HepG2 (cell line): ENCODE results near the gene HOXA11. TPM values are rescaled to one million over a fixed set of nuclear protein-coding genes. Genes with fewer than 3 reads are reported as not detected.

Experiments
- GABPB1 ChIP-seq: IDR thresholded peaks from 2 replicates; pipeline ENCODE4 v1.6.1; 2016; ENCODE audit warnings: mild to moderate bottlenecking, missing genetic modification reagents, moderate library complexity, missing compliant biosample characterization
- HNRNPLL ChIP-seq: fragments of 200-400 bp; formaldehyde crosslinking; IDR thresholded peaks from 2 replicates; pipeline ENCODE4 v1.6.1; 2017; ENCODE audit warnings: mild to moderate bottlenecking, low read depth, low read length; ENCODE audit not compliant: poor library complexity, severe bottlenecking
- IRF2 ChIP-seq: IDR thresholded peaks from 2 replicates; pipeline ENCODE4 v1.6.1; 2018; ENCODE audit warnings: missing genetic modification reagents, missing compliant biosample characterization
- KDM5A ChIP-seq: fragments of 200-600 bp; sonication (generic); IDR thresholded peaks from 2 replicates; pipeline ENCODE4 v1.7.0; 2018; ENCODE audit warnings: antibody characterized with exemption, mild to moderate bottlenecking, low read length, borderline replicate concordance
- KMT2B ChIP-seq: IDR thresholded peaks from 2 replicates; pipeline ENCODE4 v1.6.1; 2016; ENCODE audit warnings: missing genetic modification reagents, missing compliant biosample characterization
- MEIS2 ChIP-seq: sonication (generic); formaldehyde crosslinking; IDR thresholded peaks from 2 replicates; pipeline ENCODE4 v1.9.0; 2021; ENCODE audit warnings: mild to moderate bottlenecking, missing genetic modification reagents
- MTF2 ChIP-seq: sonication (generic); formaldehyde crosslinking; IDR thresholded peaks from 2 replicates; pipeline ENCODE4 v1.5.0; 2020; ENCODE audit warnings: missing genetic modification reagents, borderline replicate concordance
- ONECUT2 ChIP-seq: sonication (generic); formaldehyde crosslinking; IDR thresholded peaks from 2 replicates; pipeline ENCODE4 v1.4.0; 2020; ENCODE audit warnings: missing genetic modification reagents
- PHF8 ChIP-seq: sonication (generic); formaldehyde crosslinking; IDR thresholded peaks from 2 replicates; pipeline ENCODE4 v1.5.0; 2020; ENCODE audit warnings: missing genetic modification reagents
- RNF2 ChIP-seq: fragments of 450-650 bp; conservative IDR thresholded peaks from 2 replicates; pipeline ENCODE4 v1.6.1; 2016; ENCODE audit warnings: low read depth
- SATB2 ChIP-seq: sonication (generic); formaldehyde crosslinking; IDR thresholded peaks from 2 replicates; pipeline ENCODE4 v1.5.0; 2020; ENCODE audit warnings: missing genetic modification reagents
- ZBTB1 ChIP-seq: sonication (generic); formaldehyde crosslinking; IDR thresholded peaks from 2 replicates; pipeline ENCODE4 v1.4.0; 2020; ENCODE audit warnings: missing genetic modification reagents, borderline replicate concordance
- ZNF501 ChIP-seq: sonication (generic); formaldehyde crosslinking; IDR thresholded peaks from 2 replicates; pipeline ENCODE4 v1.5.1; 2020; ENCODE audit warnings: mild to moderate bottlenecking, moderate library complexity, missing genetic modification reagents
- ZNF530 ChIP-seq: sonication (generic); formaldehyde crosslinking; IDR thresholded peaks from 2 replicates; pipeline ENCODE4 v1.5.0; 2020; ENCODE audit warnings: low read depth, mild to moderate bottlenecking, missing genetic modification reagents
- ZNF543 ChIP-seq: sonication (generic); formaldehyde crosslinking; IDR thresholded peaks from 2 replicates; pipeline ENCODE4 v1.4.0; 2020; ENCODE audit warnings: mild to moderate bottlenecking, missing genetic modification reagents
- ZNF556 ChIP-seq: sonication (generic); formaldehyde crosslinking; IDR thresholded peaks from 2 replicates; pipeline ENCODE4 v1.4.0; 2020; ENCODE audit warnings: mild to moderate bottlenecking, missing genetic modification reagents, borderline replicate concordance
- ZNF75D ChIP-seq: sonication (generic); formaldehyde crosslinking; IDR thresholded peaks from 2 replicates; pipeline ENCODE4 v1.8.1; 2023; ENCODE audit warnings: missing genetic modification reagents, mild to moderate bottlenecking, borderline replicate concordance
- ZNF776 ChIP-seq: sonication (generic); formaldehyde crosslinking; IDR thresholded peaks from 2 replicates; pipeline ENCODE4 v1.4.0; 2020; ENCODE audit warnings: mild to moderate bottlenecking, missing genetic modification reagents
- polyA plus RNA-seq, 8 experiments: library from polyadenylated mRNA; depleted of rRNA in 3 of 8; stranded (reverse) in 7 of 8; unstranded in 1 of 8; fragments of >200 nt; fragmentation: Illumina TruSeq in 4 of 8; extraction: Trizol in 4 of 8; gene quantifications; 2 replicates each; pipeline versions ENCODE4 v1.2.1 to v1.2.3, GENCODE V29; 2011 to 2016; ENCODE audit warnings: low read depth in 4 of 8, missing spikeins in 1 of 8, mixed read lengths in 1 of 8; ENCODE audit not compliant: insufficient read depth in 1 of 8
- total RNA-seq, 5 experiments: library from RNA; depleted of rRNA; stranded (reverse); fragments of >200 nt; fragmentation: Illumina TruSeq; extraction: Trizol; gene quantifications; 2 replicates each; pipeline ENCODE4 v1.2.3, GENCODE V29; 2016; ENCODE audit warnings: low read depth in 1 of 5
- TF ChIP-seq, protein P1 (sequence below): sonication (generic); formaldehyde crosslinking; IDR thresholded peaks from 2 replicates; pipeline ENCODE4 v1.4.0; 2020; ENCODE audit warnings: missing genetic modification reagents; ENCODE audit errors: not compliant biosample characterization
- TF ChIP-seq, protein P2 (sequence below), 2 experiments: sonication (generic) in 1 of 2; formaldehyde crosslinking in 1 of 2; IDR thresholded peaks; 2 replicates each; pipeline versions ENCODE4 v1.4.0 to v1.6.1; 2016 to 2020; ENCODE audit warnings: borderline replicate concordance in 1 of 2, low read depth in 1 of 2, mild to moderate bottlenecking in 1 of 2, missing genetic modification reagents in 1 of 2
- TF ChIP-seq, protein P3 (sequence below): sonication (generic); formaldehyde crosslinking; IDR thresholded peaks from 2 replicates; pipeline ENCODE4 v1.4.0; 2020; ENCODE audit warnings: missing genetic modification reagents

HOXA11 gene
- total and polyA plus RNA-seq, 2 of the 13 experiments (the other 11 are each of a cell fraction or from before 2014, with no cell fraction given): not detected

GRCh38 chr7:27179503-27180430 is 5.3 kb downstream of the HOXA11 start (continued):
- TF ChIP-seq RNF2 (peak; percentile 78), ZNF75D (CRISPR knock-in tag) (no peak), ONECUT2 (CRISPR knock-in tag) (0 out of 2 replicates have a peak, but pooled peaks have one; percentile 41), ZNF543 (CRISPR knock-in tag) (no peak), KMT2B (CRISPR knock-in tag) (no peak), IRF2 (no peak), KDM5A (no peak), SATB2 (CRISPR knock-in tag) (no peak), GABPB1 (CRISPR knock-in tag) (peak; percentile 37; the same call in 1 of the 2 replicates), MTF2 (CRISPR knock-in tag) (peak; percentile 87; the same call in 1 of the 2 replicates), PHF8 (peak; percentile 15; the same call in 1 of the 2 replicates), MEIS2 (CRISPR knock-in tag) (peak; percentile 49; the same call in 1 of the 2 replicates), ZNF776 (CRISPR knock-in tag) (no peak), ZNF501 (CRISPR knock-in tag) (peak; percentile 43; the same call in 1 of the 2 replicates), ZNF530 (no peak), HNRNPLL (peak; percentile 26), ZNF556 (CRISPR knock-in tag) (0 out of 2 replicates have a peak, but pooled peaks have one; percentile 35), ZBTB1 (CRISPR knock-in tag) (no peak)
- TF ChIP-seq, protein P1, sequence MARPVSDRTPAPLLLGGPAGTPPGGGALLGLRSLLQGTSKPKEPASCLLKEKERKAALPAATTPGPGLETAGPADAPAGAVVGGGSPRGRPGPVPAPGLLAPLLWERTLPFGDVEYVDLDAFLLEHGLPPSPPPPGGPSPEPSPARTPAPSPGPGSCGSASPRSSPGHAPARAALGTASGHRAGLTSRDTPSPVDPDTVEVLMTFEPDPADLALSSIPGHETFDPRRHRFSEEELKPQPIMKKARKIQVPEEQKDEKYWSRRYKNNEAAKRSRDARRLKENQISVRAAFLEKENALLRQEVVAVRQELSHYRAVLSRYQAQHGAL: no peak
- TF ChIP-seq, protein P2, sequence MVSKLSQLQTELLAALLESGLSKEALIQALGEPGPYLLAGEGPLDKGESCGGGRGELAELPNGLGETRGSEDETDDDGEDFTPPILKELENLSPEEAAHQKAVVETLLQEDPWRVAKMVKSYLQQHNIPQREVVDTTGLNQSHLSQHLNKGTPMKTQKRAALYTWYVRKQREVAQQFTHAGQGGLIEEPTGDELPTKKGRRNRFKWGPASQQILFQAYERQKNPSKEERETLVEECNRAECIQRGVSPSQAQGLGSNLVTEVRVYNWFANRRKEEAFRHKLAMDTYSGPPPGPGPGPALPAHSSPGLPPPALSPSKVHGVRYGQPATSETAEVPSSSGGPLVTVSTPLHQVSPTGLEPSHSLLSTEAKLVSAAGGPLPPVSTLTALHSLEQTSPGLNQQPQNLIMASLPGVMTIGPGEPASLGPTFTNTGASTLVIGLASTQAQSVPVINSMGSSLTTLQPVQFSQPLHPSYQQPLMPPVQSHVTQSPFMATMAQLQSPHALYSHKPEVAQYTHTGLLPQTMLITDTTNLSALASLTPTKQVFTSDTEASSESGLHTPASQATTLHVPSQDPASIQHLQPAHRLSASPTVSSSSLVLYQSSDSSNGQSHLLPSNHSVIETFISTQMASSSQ (IDR thresholded peaks at IDR 0.05; ENCODE audit: low read depth): peak; percentile 20; the same call in 1 of the 2 replicates
- TF ChIP-seq, protein P2 (CRISPR knock-in tag; IDR thresholded peaks at IDR 0.05; ENCODE audit: borderline replicate concordance): peak; percentile 32; the same call in 1 of the 2 replicates
- TF ChIP-seq, protein P3, sequence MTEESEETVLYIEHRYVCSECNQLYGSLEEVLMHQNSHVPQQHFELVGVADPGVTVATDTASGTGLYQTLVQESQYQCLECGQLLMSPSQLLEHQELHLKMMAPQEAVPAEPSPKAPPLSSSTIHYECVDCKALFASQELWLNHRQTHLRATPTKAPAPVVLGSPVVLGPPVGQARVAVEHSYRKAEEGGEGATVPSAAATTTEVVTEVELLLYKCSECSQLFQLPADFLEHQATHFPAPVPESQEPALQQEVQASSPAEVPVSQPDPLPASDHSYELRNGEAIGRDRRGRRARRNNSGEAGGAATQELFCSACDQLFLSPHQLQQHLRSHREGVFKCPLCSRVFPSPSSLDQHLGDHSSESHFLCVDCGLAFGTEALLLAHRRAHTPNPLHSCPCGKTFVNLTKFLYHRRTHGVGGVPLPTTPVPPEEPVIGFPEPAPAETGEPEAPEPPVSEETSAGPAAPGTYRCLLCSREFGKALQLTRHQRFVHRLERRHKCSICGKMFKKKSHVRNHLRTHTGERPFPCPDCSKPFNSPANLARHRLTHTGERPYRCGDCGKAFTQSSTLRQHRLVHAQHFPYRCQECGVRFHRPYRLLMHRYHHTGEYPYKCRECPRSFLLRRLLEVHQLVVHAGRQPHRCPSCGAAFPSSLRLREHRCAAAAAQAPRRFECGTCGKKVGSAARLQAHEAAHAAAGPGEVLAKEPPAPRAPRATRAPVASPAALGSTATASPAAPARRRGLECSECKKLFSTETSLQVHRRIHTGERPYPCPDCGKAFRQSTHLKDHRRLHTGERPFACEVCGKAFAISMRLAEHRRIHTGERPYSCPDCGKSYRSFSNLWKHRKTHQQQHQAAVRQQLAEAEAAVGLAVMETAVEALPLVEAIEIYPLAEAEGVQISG (CRISPR knock-in tag): 0 out of 2 replicates have a peak, but pooled peaks have one; percentile 24
